Measurements from ENCODE around the gene GATA6. TPM values are rescaled to one million over a fixed set of nuclear protein-coding genes. Genes with fewer than 3 reads are reported as not detected.
"Not testable (repeated sequence)": the region's sequence is repeated elsewhere in the genome, so short reads cannot be mapped to it uniquely, and the experiment has no call there.

GATA6 gene
- total and polyA plus RNA-seq, 4 donors = 0.29 to 4.6 (median 0.66) TPM

- Histone ChIP-seq H3K36me3 (ENCODE audit: control insufficient read depth, insufficient read depth, low read length) (no peaks in the 10 kb centered on the region), H3K9me3 (ENCODE audit: control insufficient read depth, insufficient read depth, low read length) (no peaks in the 10 kb centered on the region), H3K4me1 (ENCODE audit: control insufficient read depth, insufficient read depth, low read length) (no peaks in the 10 kb centered on the region), H3K27me3 (ENCODE audit: control insufficient read depth, insufficient read depth, low read length) (no peaks in the 10 kb centered on the region), H3K27ac (ENCODE audit: low read depth, low read length) (no peak overlapping the region), H3K4me3 (ENCODE audit: low read depth, low read length) (no peak overlapping the region)
- WGBS (ENCODE audit: insufficient coverage) = 100% methylated on average over 3 of the region's 13 CpGs
- DNase-seq (ENCODE audit: low read depth in 4 of 6, low spot score in 6 of 6) = no peak
Observed at GRCh38 chr18:22214731-22215528, 45.5 kb downstream of the GATA6 start.

- no peaks in the 10 kb centered on the region for H3K9me3 ChIP-seq (ENCODE audit: control insufficient read depth, insufficient read depth, low read length)
- no peaks in the 10 kb centered on the region for H3K27me3 ChIP-seq (ENCODE audit: control insufficient read depth, insufficient read depth, low read length)
- H3K27ac ChIP-seq (ENCODE audit: low read depth, low read length) = no peak overlapping the region
- H3K4me3 ChIP-seq (ENCODE audit: low read depth, low read length) = no peak overlapping the region
- no CpG with 5 or more reads among the region's 5 CpGs for WGBS (ENCODE audit: insufficient coverage)
- no peaks in the 10 kb centered on the region for H3K4me1 ChIP-seq (ENCODE audit: control insufficient read depth, insufficient read depth, low read length)
- H3K36me3 ChIP-seq (ENCODE audit: control insufficient read depth, insufficient read depth, low read length) = no peaks in the 10 kb centered on the region
- no peak for DNase-seq (ENCODE audit: low read depth in 4 of 6, low spot score in 6 of 6)
Observed at GRCh38 chr18:22218835-22219234, 49.4 kb downstream of the GATA6 start.

- Histone ChIP-seq H3K4me3 (ENCODE audit: low read depth, low read length) (no peak overlapping the region), H3K9me3 (ENCODE audit: control insufficient read depth, insufficient read depth, low read length) (no peaks in the 10 kb centered on the region), H3K27ac (ENCODE audit: low read depth, low read length) (no peak overlapping the region), H3K27me3 (ENCODE audit: control insufficient read depth, insufficient read depth, low read length) (no peaks in the 10 kb centered on the region), H3K36me3 (ENCODE audit: control insufficient read depth, insufficient read depth, low read length) (no peaks in the 10 kb centered on the region), H3K4me1 (ENCODE audit: control insufficient read depth, insufficient read depth, low read length) (no peaks in the 10 kb centered on the region)
- no peak for DNase-seq (ENCODE audit: low read depth in 4 of 6, low spot score in 6 of 6)
- WGBS (ENCODE audit: insufficient coverage) = 85% methylated on average over 11 of the region's 11 CpGs
Observed at GRCh38 chr18:22219568-22220355, 50.4 kb downstream of the GATA6 start.

- not testable (repeated sequence) for DNase-seq (ENCODE audit: low read depth in 4 of 6, low spot score in 6 of 6); H3K36me3 ChIP-seq (ENCODE audit: control insufficient read depth, insufficient read depth, low read length); H3K4me3 ChIP-seq (ENCODE audit: low read depth, low read length); H3K9me3 ChIP-seq (ENCODE audit: control insufficient read depth, insufficient read depth, low read length); H3K27me3 ChIP-seq (ENCODE audit: control insufficient read depth, insufficient read depth, low read length); H3K27ac ChIP-seq (ENCODE audit: low read depth, low read length); H3K4me1 ChIP-seq (ENCODE audit: control insufficient read depth, insufficient read depth, low read length)
Observed at GRCh38 chr18:22220585-22220984, 51.2 kb downstream of the GATA6 start.

- Histone ChIP-seq H3K27ac (ENCODE audit: low read depth, low read length) (no peak overlapping the region), H3K27me3 (ENCODE audit: control insufficient read depth, insufficient read depth, low read length) (no peaks in the 10 kb centered on the region), H3K9me3 (ENCODE audit: control insufficient read depth, insufficient read depth, low read length) (no peaks in the 10 kb centered on the region), H3K4me3 (ENCODE audit: low read depth, low read length) (no peak overlapping the region), H3K4me1 (ENCODE audit: control insufficient read depth, insufficient read depth, low read length) (no peaks in the 10 kb centered on the region), H3K36me3 (ENCODE audit: control insufficient read depth, insufficient read depth, low read length) (no peaks in the 10 kb centered on the region)
- DNase-seq (ENCODE audit: low read depth in 4 of 6, low spot score in 6 of 6) = no peak
- WGBS (ENCODE audit: insufficient coverage) = no CpG with 5 or more reads among the region's 3 CpGs
Observed at GRCh38 chr18:22221350-22221749, 52.0 kb downstream of the GATA6 start.

- Histone ChIP-seq H3K4me3 (ENCODE audit: low read depth, low read length) (no peak overlapping the region), H3K9me3 (ENCODE audit: control insufficient read depth, insufficient read depth, low read length) (no peaks in the 10 kb centered on the region), H3K27me3 (ENCODE audit: control insufficient read depth, insufficient read depth, low read length) (no peaks in the 10 kb centered on the region), H3K4me1 (ENCODE audit: control insufficient read depth, insufficient read depth, low read length) (no peaks in the 10 kb centered on the region), H3K36me3 (ENCODE audit: control insufficient read depth, insufficient read depth, low read length) (no peaks in the 10 kb centered on the region), H3K27ac (ENCODE audit: low read depth, low read length) (no peak overlapping the region)
- WGBS (ENCODE audit: insufficient coverage) = 85% methylated on average over 10 of the region's 13 CpGs
- no peak for DNase-seq (ENCODE audit: low read depth in 4 of 6, low spot score in 6 of 6)
Observed at GRCh38 chr18:22223254-22223964, 54.0 kb downstream of the GATA6 start.

GRCh38 chr18:22223965-22224322 is 54.6 kb downstream of the GATA6 start:
- no peak for DNase-seq (ENCODE audit: low read depth in 4 of 6, low spot score in 6 of 6)
- no peaks in the 10 kb centered on the region for H3K36me3 ChIP-seq (ENCODE audit: control insufficient read depth, insufficient read depth, low read length)
- H3K27ac ChIP-seq (ENCODE audit: low read depth, low read length) = no peak overlapping the region
- no peaks in the 10 kb centered on the region for H3K4me1 ChIP-seq (ENCODE audit: control insufficient read depth, insufficient read depth, low read length)
- no peaks in the 10 kb centered on the region for H3K27me3 ChIP-seq (ENCODE audit: control insufficient read depth, insufficient read depth, low read length)
- no CpG with 5 or more reads among the region's 1 CpG for WGBS (ENCODE audit: insufficient coverage)
- no peaks in the 10 kb centered on the region for H3K9me3 ChIP-seq (ENCODE audit: control insufficient read depth, insufficient read depth, low read length)
- H3K4me3 ChIP-seq (ENCODE audit: low read depth, low read length) = no peak overlapping the region

GRCh38 chr18:22224339-22224738 is 55.0 kb downstream of the GATA6 start:
- H3K4me3 ChIP-seq (ENCODE audit: low read depth, low read length) = no peak overlapping the region
- no peaks in the 10 kb centered on the region for H3K9me3 ChIP-seq (ENCODE audit: control insufficient read depth, insufficient read depth, low read length)
- WGBS (ENCODE audit: insufficient coverage) = 80% methylated on average over 1 of the region's 1 CpG
- H3K36me3 ChIP-seq (ENCODE audit: control insufficient read depth, insufficient read depth, low read length) = no peaks in the 10 kb centered on the region
- DNase-seq (ENCODE audit: low read depth in 4 of 6, low spot score in 6 of 6) = no peak
- no peaks in the 10 kb centered on the region for H3K27me3 ChIP-seq (ENCODE audit: control insufficient read depth, insufficient read depth, low read length)
- no peak overlapping the region for H3K27ac ChIP-seq (ENCODE audit: low read depth, low read length)
- no peaks in the 10 kb centered on the region for H3K4me1 ChIP-seq (ENCODE audit: control insufficient read depth, insufficient read depth, low read length)

GRCh38 chr18:22226801-22227200 is 57.4 kb downstream of the GATA6 start:
- Histone ChIP-seq H3K27me3 (ENCODE audit: control insufficient read depth, insufficient read depth, low read length) (no peaks in the 10 kb centered on the region), H3K4me3 (ENCODE audit: low read depth, low read length) (no peak overlapping the region), H3K9me3 (ENCODE audit: control insufficient read depth, insufficient read depth, low read length) (no peaks in the 10 kb centered on the region), H3K27ac (ENCODE audit: low read depth, low read length) (no peak overlapping the region), H3K4me1 (ENCODE audit: control insufficient read depth, insufficient read depth, low read length) (no peaks in the 10 kb centered on the region), H3K36me3 (ENCODE audit: control insufficient read depth, insufficient read depth, low read length) (no peaks in the 10 kb centered on the region)
- no peak for DNase-seq (ENCODE audit: low read depth in 4 of 6, low spot score in 6 of 6)
- 85% methylated on average over 3 of the region's 4 CpGs for WGBS (ENCODE audit: insufficient coverage)

All from spinal cord (tissue), 10 donors.